Peyer's patch (tissue), 4 donors: ENCODE data around the gene CNTNAP4.

Experiments used
- CTCF ChIP-seq, 6 experiments: fragments of 450-650 bp in 4 of 6; fragments of 200-600 bp in 2 of 6; sonication (generic) in 1 of 6; IDR thresholded peaks; one replicate each; pipeline ENCODE4 v1.5.1; 2017 to 2019; ENCODE audit warnings: antibody characterized with exemption in 6 of 6, mild to moderate bottlenecking in 3 of 6, moderate library complexity in 1 of 6
- POLR2A ChIP-seq, 2 donors: fragments of 450-650 bp; IDR thresholded peaks; one replicate each; pipeline ENCODE4 v1.5.1; 2017; ENCODE audit warnings: antibody characterized with exemption in 2 of 2, mild to moderate bottlenecking in 2 of 2, moderate library complexity in 2 of 2

- no peak for TF ChIP-seq CTCF (IDR thresholded peaks at IDR 0.05)
- TF ChIP-seq POLR2A (IDR thresholded peaks at IDR 0.05), result no peak
Measured at GRCh38 chr16:76574651-76575050, 297.4 kb downstream of the CNTNAP4 start.
